ENCODE results near the gene CPXM2.

The CPXM2 gene

DNA sequence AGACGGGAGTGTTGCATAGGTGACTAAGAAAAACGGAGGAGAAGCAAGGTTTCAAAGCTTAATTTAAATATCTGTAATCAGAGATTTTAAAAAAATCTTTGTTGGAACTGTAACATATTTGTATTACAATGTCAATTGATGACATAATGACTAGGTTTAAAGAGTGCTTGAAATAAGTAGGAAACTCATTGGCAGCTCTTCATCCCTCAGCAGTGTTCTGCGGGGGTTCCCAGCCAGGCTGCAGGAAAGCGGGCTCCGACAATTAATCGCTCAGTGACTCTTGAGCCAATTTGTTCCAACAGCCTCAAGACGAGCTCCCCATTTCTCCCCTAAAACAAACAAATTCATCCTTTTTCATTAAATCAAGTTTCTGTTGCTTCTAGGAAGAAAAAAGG lies 22.6 kb downstream of the CPXM2 start:
- no peak for DNase-seq (ENCODE audit: low spot score)

DNA sequence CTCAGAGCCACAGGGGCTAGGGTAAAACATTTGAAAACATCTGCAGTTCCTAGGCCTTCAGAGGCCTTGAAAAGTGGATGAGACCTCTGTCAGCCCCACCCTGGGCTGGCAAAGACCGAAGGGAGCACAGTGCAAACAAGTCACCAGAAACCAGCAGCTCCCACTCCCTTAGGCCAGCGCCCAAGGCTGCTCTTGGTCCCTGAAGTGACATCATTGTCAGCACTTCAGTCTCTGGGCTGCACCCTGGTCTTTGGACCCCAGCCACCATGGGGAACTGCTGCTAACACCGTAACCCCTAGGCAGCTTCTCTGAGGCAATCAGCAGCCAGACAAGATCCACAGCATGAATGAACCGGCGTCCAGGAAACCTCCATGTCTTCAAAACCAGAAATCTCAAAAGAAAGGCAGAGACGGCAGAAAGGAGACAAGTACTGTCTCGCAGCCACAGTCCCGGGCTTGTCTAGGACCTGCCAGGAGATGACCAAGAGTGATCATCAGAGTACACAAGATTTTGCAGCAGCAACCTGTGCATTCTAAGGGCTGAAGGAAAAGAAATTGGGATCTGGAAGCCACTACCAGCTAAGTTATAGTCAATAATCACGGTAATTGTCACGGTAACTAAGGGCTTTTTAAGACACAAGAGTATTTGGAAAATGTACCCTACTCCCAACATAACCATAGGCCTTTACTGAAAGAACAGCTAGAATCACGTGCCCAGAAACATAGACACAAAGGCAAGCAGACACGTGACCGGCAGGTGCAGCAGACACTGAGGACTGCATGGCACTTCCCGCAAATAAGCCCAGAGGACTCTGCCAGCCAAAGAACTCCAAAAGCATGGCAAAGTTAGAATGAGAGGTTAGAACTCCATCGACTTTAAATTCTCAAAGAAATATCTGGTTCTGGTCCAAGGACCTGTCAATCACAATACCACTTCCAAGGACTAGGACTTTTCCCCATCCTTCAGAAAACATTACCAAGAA lies 23.3 kb downstream of the CPXM2 start:
- DNase-seq (ENCODE audit: low spot score) = no peak

DNA sequence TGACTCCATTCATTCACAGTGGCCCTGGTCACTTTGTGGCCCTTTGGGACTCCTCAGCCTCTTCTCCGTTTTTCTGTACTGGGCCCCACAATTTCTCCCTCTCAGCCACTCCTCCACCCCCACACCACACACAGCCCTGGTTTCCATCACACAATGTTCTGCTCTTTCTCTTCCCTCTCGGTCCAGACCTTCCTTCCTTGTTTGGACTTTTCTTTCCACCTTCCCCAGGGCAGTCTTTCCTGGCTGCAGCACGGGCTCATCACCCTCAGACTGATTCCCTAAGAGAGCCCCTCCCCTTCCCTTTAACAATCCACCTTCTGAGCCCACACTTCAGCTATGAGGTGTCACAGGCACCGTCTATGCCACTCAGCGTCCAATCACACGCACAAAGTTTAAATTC lies 25.7 kb downstream of the CPXM2 start:
- DNase-seq (ENCODE audit: low spot score) = no peak

DNA sequence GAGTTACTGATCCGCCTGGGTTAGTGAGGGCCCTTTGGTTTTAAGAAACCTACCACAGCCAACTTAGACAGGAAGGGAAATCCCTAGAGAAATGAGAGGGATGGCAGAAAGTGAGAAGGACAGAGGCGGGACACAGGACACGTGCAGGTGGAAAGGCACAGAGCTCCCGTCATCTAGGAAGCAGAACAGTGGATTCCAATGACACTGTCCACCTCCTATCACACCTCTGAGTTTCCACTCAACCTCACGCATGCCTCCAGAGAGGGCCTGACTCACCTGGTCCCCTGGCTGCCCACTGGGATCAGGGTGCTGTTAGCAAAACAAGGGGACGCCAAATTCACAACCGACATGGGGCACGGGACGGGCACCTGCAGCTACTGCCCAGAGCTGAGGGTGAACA lies 26.3 kb downstream of the CPXM2 start:
- DNase-seq (ENCODE audit: low spot score) = no peak

DNA sequence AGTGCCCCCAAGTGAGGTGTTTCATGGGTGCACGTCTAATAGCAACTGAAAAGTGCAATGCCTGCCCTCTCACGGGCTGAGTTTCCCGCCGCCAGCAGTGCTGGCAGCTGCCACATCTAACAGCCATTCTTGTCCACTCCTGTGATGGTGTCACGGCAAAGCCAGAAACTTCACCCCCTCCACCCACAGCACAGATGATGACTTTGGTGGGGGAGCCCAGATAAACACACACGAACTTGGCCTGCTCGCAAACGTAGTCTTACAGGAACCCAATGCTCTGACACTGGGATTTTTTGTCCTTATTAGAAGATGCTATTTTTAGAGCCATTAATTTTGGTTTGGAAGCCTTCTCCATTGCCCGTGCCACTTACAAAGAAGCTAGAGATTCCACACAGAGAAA lies 26.7 kb downstream of the CPXM2 start:
- no peak for DNase-seq (ENCODE audit: low spot score)

DNA sequence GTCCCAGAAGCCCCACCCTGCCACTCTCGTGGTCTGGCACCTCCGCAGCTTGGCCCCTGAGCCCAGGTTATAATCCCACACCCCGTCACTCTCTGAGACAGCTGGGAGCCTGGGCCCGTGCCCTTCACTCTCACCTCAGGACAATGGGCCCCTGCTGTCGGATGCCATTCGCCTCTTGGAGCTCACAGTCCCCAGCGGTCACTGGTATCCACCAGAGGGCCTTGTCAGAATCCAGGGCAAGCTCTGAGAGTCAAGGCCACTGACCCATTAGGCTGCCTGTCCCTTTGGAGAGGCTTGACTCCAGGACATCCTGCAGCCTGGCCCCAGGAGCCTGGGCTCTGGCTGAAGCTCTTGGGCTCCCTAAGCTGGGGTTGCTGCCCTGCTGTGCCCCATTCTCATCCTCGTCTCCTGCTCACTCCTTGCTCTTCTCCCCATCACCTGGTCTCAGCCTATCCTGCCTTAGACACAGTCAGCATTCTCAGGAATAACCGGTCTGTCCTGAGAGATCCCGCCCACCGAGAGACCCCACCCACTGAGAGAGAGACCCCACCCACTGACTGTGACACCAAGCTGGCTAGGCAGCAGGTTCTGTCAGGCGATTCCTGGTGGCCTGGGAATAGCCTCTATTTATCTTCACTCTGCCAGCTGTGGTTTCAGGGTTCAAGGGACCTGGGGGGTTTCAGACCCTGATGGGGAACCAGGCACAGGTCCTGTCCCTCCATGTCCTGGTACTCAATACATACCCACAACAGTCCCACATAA lies 27.7 kb downstream of the CPXM2 start:
- no peak for DNase-seq (ENCODE audit: low spot score)

DNA sequence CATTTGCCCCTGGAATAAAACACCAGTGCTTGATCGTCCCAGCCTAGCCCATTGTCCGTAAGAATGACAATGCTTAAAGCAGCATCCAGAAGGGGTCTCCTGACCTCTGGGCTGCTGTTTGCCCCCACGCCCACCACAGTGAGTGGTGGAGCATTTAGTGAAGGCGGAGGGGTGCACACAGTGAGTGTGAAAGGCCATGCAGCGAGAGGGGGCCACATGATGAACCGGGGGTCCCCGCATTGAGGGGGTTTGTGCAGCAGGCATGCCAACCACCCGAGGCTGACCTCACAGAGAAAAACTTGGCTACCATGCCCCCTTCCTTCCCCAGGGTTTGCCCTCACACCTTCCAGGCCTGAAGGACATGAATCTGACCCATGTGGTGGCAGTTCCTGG lies 28.4 kb downstream of the CPXM2 start:
- no peak for DNase-seq (ENCODE audit: low spot score)

DNA sequence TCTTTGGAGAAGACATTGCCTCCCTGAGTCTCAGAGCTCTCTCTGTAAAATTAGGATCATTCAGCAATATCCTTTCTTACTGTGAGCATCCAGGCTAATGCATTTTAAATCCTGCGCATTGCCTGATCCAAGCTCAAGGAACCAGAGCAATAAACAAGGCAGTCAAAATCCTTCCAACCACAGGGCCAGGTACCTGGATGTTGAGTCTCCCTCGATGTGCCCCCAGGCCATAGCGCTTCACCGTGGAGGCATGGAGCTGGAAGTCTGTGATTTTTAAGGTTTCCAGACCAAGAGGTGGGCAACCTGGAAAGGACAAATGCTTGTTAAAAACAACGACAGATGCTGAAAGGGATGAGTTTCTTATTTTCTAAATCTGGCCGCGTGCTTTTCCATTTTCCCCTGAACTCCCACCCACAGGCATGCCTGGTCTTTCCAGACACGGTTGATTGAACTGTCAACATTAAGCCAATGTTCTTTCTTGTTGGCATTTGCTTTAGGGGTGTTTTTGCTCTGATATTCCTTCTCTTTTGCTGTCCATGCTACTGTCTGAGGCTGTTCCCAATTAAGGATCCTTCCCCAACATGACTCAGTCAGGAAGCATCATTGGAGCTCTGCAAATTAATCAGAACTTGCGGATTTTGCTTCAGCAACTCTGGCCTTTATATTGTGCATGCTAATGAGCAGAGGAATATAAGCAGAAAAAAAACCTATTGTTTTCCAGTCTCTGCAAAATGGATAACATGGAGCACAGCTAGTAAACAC lies 29.0 kb downstream of the CPXM2 start:
- DNase-seq (ENCODE audit: low spot score) = no peak

DNA sequence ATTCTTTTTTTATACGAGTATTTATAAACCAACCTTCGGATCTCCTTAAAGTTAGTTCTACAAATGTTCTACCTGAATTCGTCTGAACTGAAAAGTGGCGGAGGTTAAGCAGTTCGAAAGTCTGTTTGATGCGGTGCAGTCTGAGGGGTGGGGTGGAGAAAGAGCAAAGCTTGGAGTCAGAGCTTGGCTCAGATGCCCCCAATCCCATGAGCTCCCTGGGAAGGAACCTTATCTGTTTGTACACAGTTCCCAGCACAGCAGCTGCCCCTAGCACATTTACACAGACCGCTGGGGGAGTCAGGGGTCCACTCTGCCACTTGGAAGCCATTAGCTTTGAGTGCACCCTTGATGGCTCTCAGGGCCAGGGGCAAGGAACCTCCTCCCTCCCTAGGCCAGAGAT lies 30.8 kb downstream of the CPXM2 start:
- DNase-seq (ENCODE audit: low spot score) = no peak

DNA sequence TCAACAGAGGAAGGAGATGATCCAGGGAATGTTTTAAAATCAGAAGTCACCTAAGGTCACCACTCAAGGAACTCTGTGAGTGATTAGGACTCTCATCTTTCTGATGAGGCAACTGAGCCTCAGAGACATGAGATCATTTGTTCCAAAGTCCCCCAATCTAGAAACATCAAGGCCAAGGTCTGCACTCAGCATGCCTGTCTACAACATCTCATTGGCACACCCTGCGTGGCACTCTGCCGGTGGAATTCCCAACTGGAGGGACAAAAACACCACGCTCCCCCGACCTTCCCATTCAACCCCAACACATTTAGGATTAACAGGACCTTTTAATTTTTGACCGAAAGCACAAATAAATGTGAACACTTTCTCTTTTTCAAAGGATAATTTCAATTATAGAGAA lies 31.4 kb downstream of the CPXM2 start:
- no peak for DNase-seq (ENCODE audit: low spot score)

DNA sequence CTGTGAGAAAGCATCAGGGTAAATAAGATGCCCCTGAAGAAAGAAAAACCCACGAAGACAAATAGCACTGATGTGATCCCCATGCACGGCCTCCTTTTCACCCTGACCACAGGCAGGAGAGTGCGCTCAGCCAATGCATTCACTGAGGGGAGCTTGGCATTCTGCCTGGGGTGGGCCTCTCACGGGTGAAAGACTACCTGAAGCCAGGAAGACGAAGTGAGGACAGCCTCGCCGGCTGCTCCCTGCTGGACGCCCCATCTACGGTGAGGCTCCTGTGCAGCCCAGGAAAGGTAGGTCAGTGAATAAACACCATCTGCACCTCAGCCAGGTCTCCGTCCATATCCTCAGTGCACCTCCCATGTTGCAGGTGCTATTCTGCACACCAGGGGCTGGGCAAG lies 32.0 kb downstream of the CPXM2 start:
- DNase-seq (ENCODE audit: low spot score) = no peak

DNA sequence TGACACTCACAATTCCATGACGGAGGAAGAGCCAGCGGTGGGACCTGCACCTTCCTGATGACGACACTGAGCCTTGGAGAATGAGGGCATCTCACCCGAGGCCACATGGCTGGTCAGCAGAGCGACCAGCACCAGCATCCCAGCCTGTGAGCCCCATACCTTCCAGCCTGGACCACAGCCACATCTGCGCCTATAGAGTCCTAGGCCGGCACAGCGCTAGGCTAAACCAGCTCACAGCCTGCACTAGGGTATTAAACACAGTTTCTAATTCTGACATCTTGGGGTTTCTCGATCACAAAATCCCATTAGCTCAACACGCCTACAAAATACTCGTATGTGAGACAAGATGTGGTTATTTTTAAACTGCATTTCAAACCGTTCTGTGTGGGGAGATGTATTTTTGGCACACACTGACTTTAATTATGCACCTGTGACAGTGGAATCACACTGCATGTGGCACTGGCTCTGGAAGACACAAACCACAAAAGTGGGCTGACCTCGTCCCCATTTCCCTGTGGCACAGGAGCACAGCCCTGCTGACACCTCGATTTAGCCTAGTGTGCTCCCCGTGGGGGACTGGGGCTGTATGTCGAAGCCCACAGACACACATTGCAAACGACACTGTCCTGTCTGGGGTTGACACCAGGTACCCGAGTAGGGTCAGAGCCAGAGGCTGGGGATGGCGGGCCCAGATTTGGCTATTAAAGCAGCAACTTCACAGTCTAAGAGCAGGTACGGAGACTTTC lies 32.5 kb downstream of the CPXM2 start:
- DNase-seq (ENCODE audit: low spot score) = no peak

DNA sequence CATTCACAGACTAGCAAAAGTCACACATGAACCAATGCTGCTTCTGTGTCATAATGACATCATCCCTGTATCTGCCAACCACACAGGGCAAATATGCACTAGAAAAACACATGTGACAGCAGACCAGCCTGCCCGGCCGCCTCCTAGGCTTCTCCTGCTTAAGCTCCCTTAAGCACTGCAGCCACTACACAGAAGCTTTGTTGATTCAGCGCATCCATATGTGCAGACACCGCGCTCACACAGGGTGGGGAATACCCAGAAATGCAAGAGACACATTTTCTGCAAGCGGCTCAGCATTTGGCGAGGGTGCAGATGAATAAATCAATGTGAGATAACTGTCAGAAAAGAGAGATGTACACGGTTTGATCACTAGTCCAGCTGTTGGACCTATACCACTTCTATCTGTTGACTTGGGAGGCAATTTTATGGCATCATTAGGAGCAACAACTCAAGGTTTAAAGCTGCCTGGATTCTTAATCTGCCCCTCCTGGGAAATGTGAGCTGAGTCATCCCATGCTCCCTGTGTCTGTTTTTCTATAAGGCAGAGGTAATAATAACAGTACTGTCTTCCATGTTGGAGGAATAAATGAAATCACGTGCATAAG lies 33.4 kb downstream of the CPXM2 start:
- no peak for DNase-seq (ENCODE audit: low spot score)

DNA sequence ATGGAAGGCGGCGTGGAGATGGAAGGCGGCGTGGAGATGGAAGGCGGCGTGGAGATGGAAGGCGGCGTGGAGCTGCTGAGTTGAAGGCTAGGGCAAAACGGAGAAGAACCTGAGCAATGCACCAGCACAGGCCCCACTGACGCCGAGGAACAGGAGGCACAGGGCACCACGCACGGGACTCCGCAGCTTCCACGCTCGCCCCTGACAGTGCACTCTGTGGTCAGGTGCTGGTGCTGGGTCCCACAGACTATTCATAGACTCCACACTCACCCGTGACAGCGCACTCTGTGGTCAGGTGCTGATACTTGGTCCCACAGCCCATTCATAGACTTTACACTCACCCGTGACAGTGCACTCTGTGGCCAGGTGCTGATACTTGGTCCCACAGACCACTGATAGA lies 34.0 kb downstream of the CPXM2 start:
- DNase-seq (ENCODE audit: low spot score) = no peak

DNA sequence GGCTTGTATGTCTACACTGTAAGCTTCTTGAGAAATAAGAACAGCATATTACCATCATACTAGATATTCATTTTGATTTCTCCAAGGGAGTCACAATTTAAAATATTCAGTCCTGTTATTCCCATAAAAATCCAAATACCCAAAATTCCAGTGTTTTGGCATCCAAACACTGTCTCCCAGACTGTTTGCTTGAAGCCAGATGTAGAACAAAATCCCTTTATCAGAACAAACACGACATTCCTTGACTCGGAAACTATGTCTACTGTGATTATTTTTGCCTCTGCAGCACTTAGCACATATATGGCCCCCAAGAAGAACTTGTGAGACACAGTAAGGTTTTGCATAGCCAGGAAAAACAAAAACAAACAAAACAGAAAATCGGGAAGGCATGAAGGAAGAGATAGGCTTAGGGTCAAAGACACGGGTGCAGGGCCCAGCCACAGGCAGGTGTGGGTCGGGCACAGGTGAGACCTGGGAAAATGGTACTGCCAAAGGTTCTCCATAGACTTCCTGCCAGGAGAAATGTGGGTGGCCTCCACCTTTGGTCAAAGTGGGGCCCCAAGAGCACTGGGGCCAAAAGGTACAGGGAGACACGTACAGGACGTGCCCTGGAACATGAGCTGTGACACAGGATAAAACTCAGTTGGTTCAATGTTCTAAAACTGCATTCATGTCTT lies 36.5 kb downstream of the CPXM2 start:
- DNase-seq (ENCODE audit: low spot score) = no peak

DNA sequence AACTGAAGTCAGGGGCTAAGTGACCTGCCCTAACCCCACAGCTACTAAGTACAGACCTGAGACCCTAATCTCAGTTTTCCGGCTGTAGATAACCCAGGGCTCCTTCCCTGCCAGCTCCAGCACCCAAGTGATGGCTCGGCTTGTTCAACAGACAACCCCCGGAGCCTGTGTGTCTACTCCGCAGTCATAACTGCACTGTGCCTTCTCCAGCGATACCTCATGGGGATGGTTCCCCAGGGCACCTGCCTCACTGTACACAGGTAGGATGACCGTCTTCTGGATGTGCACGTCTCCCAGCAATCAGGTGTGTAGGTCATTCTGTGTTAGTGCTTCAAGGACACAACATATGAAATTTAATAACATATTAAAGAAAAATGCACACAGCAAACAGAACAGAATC lies 37.1 kb downstream of the CPXM2 start:
- DNase-seq (ENCODE audit: low spot score) = no peak

DNA sequence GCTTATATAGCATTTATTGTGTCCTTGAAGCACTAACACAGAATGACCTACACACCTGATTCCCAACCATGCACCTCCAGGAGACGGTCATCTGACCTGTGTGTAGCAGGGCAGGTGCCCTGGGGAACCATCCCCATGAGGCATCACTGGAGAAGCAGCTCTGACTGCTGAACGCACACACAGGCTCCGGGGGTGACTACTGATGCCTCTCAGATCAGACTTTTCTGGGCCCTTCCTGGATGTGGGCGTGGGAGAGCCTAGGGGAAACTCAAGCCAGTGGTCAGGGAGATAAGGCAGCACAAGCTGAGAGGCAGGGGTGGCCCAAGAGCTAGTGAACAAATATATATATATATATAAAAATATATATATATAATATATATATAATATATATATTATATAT lies 37.6 kb downstream of the CPXM2 start:
- no peak for DNase-seq (ENCODE audit: low spot score)

DNA sequence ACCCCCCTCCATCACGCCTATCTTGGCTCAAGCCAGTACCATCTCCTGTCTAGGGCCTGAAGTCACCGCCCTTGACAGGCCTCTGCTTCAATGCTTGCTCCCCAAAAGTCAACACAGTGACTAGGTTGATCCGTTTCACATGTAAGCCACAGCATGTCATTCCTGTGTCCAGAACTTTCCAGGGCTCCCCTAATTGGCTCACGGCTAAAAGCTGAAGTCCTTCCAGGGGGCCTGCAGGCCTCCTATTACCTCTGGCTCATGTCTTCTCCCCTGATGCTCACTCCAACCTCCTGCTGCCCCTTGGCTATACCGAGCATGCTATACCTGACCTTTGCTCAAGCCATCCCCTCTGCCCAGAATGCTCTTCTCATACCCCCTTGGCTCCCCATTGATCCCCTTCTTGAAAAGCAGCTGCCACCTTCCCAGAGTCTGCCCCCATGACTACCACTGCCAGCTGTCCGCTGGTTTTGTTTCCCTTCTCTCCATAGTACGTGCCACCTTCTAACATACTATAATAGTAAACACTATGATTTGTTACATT lies 39.1 kb downstream of the CPXM2 start:
- no peak for DNase-seq (ENCODE audit: low spot score)

DNA sequence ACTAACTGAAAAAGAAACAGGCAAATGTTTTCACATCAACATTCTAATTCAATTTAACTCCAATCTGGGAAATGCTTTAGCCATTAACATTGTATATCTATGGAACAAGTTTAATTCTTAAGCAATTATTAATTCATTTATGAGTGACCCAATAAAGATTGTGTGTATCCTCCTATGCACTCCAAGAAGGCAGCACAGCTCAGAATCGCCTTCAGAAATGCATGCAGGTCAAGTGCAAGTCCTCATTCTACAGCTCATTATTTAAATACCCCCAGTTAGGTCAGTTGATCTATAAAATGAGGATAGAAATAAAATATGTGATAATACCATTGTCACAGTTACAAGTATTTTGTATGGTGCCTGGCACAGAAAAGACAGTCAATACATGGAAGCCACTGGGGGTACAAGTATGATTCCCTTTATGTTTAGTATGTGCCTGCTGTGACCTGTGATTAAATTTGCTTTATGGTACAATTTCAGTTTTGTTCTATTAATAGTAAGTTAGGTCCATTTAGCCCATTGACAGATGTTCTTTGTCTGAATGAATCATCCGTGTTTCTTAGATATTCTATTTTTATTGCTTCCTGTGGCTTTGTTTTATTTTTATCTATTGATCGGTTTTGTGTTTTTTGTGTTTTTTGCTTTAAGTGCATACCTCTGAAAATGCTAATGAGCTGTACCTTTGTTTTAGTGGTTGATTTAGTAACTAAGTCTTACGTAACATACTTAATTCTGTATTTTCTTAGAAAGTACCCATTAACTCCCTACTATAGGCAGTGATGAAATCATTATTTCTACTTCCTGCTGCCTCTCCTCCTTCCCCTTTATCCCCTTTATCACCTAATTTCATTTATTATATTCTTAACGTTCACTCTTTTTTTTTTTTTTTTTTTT lies 42.8 kb downstream of the CPXM2 start:
- no peak for DNase-seq (ENCODE audit: low spot score)
